Tibial nerve (tissue), 4 donors: ENCODE results near the gene CTXN1. TPM values are rescaled to one million over a fixed set of nuclear protein-coding genes. Genes with fewer than 3 reads are reported as not detected.

Experiments used
- DNase-seq, 2 donors: peaks; one replicate each; pipeline ENCODE4 v3.0.0-alpha.2; 2019; ENCODE audit warnings: low spot score in 2 of 2
- H3K27ac ChIP-seq, 4 donors: fragments of 200-600 bp; sonication (generic) in 3 of 4; one replicate each; pipeline ENCODE4 v1.5.1; 2017 to 2019; ENCODE audit warnings: mild to moderate bottlenecking in 1 of 4
- H3K27me3 ChIP-seq, 2 donors: fragments of 200-600 bp; sonication (generic) in 1 of 2; one replicate each; pipeline versions ENCODE4 v1.5.1 to v1.6.0; 2017 to 2019
- H3K36me3 ChIP-seq, 3 donors: fragments of 200-600 bp; sonication (generic); one replicate each; pipeline ENCODE4 v1.5.1; 2018 to 2019
- H3K4me1 ChIP-seq, 4 donors: fragments of 200-600 bp; sonication (generic) in 3 of 4; one replicate each; pipeline ENCODE4 v1.5.1; 2017 to 2019
- H3K4me3 ChIP-seq, 4 donors: fragments of 200-600 bp; sonication (generic) in 3 of 4; one replicate each; pipeline ENCODE4 v1.5.1; 2017 to 2019; ENCODE audit warnings: mild to moderate bottlenecking in 1 of 4, moderate library complexity in 1 of 4
- H3K9me3 ChIP-seq, 4 donors: fragments of 200-600 bp; sonication (generic) in 3 of 4; one replicate each; pipeline ENCODE4 v1.5.1; 2017 to 2019
- CTCF ChIP-seq, 5 experiments: fragments of 200-600 bp in 3 of 5; fragments of 450-650 bp in 2 of 5; sonication (generic) in 3 of 5; IDR thresholded peaks; one replicate each; pipeline ENCODE4 v1.5.1; 2016 to 2019; ENCODE audit warnings: antibody characterized with exemption in 5 of 5, mild to moderate bottlenecking in 3 of 5, moderate library complexity in 2 of 5
- EP300 ChIP-seq, 2 donors: sonication (generic); formaldehyde crosslinking; IDR thresholded peaks; one replicate each; pipeline ENCODE4 v1.6.1; 2017; ENCODE audit warnings: antibody characterized with exemption in 2 of 2, mild to moderate bottlenecking in 1 of 2
- POLR2A ChIP-seq, 2 donors: fragments of 450-650 bp; IDR thresholded peaks; one replicate each; pipeline ENCODE4 v1.6.1; 2017; ENCODE audit warnings: antibody characterized with exemption in 2 of 2, mild to moderate bottlenecking in 2 of 2, moderate library complexity in 2 of 2
- WGBS, 2 donors: methylation state at CpG; one replicate each; pipeline ENCODE4 v1.1.5; 2018; 5-methylcytosine and 5-hydroxymethylcytosine counted together
- total RNA-seq, 4 donors: library from RNA; depleted of rRNA; stranded (reverse); fragments of >200 nt; gene quantifications; one replicate each; pipeline ENCODE4 v1.1.0, GENCODE V29; 2016

The CTXN1 gene
- total RNA-seq, 4 donors from 2014 or later = 0.66 to 7.2 (median 3.0) TPM

- Histone ChIP-seq H3K4me1 (peaks cover 0 to 34% (median 19%) of the 10 kb centered on the region in 4 donors), H3K27me3 (peaks cover 0 to 45% of the 10 kb centered on the region in 2 donors), H3K9me3 (no peaks in the 10 kb centered on the region), H3K27ac (no peak overlapping the region), H3K4me3 (no peak overlapping the region), H3K36me3 (peaks cover 6 to 51% (median 22%) of the 10 kb centered on the region in 3 donors)
- 49% methylated on average over 12 of the region's 12 CpGs for WGBS, 2 donors
- DNase-seq = no peak
- TF ChIP-seq CTCF (IDR thresholded peaks at IDR 0.05) (no peak), POLR2A (IDR thresholded peaks at IDR 0.05) (no peak), EP300 (IDR thresholded peaks at IDR 0.05) (no peak)
Observed at GRCh38 chr19:7914099-7914498, 11.8 kb downstream of the CTXN1 start.

- Histone ChIP-seq H3K9me3 (no peaks in the 10 kb centered on the region), H3K27me3 (peaks cover 0 to 41% of the 10 kb centered on the region in 2 donors), H3K4me1 (peaks cover 0 to 30% (median 19%) of the 10 kb centered on the region in 4 donors), H3K4me3 (no peak overlapping the region), H3K27ac (no peak overlapping the region), H3K36me3 (peaks cover 6 to 56% (median 22%) of the 10 kb centered on the region in 3 donors)
- no peak for DNase-seq
- WGBS, 2 donors = 74 to 81% methylated on average over 10 of the region's 10 CpGs
- TF ChIP-seq POLR2A (IDR thresholded peaks at IDR 0.05) (no peak), EP300 (IDR thresholded peaks at IDR 0.05) (no peak), CTCF (IDR thresholded peaks at IDR 0.05) (no peak)
Observed at GRCh38 chr19:7913652-7914051, 12.3 kb downstream of the CTXN1 start.

GRCh38 chr19:7912697-7913564 is 13.0 kb downstream of the CTXN1 start:
- Histone ChIP-seq H3K9me3 (no peaks in the 10 kb centered on the region), H3K27me3 (peaks cover 0 to 33% of the 10 kb centered on the region in 2 donors), H3K27ac (no peak overlapping the region), H3K36me3 (peaks cover 6 to 62% (median 22%) of the 10 kb centered on the region in 3 donors), H3K4me3 (no peak overlapping the region), H3K4me1 (peaks cover 0 to 30% (median 18%) of the 10 kb centered on the region in 4 donors)
- WGBS, 2 donors = 87 to 92% methylated on average over 36 to 38 of the region's 39 CpGs
- TF ChIP-seq POLR2A (IDR thresholded peaks at IDR 0.05) (no peak), CTCF (IDR thresholded peaks at IDR 0.05) (no peak), EP300 (IDR thresholded peaks at IDR 0.05) (no peak)
- no peak for DNase-seq

- peaks cover 6 to 68% (median 22%) of the 10 kb centered on the region in 3 donors for H3K36me3 ChIP-seq
- H3K4me3 ChIP-seq = no peak overlapping the region
- no peak overlapping the region for H3K27ac ChIP-seq
- H3K4me1 ChIP-seq = peaks cover 0 to 28% (median 10%) of the 10 kb centered on the region in 4 donors
- H3K27me3 ChIP-seq = peaks cover 0 to 26% of the 10 kb centered on the region in 2 donors
- DNase-seq = no peak
- 93 to 95% methylated on average over 16 to 18 of the region's 31 CpGs for WGBS, 2 donors
- no peaks in the 10 kb centered on the region for H3K9me3 ChIP-seq
- no peak for TF ChIP-seq EP300 (IDR thresholded peaks at IDR 0.05)
- no peak for TF ChIP-seq CTCF (IDR thresholded peaks at IDR 0.05)
- TF ChIP-seq POLR2A (IDR thresholded peaks at IDR 0.05) = no peak
Observed at GRCh38 chr19:7912144-7912696, 13.7 kb downstream of the CTXN1 start.
